Mucosa of descending colon (tissue), 3 donors: Measurements from ENCODE around the gene POLE4. TPM values are rescaled to one million over a fixed set of nuclear protein-coding genes. Genes with fewer than 3 reads are reported as not detected.
A peak's percentile ranks its signal among the peaks of the same experiment; 100 is the strongest.

ENCODE experiments used
- ATAC-seq: fragments of 200-7000 bp; cut with Tn5 transposase; one replicate; pipeline ENCODE4 v1.9.1; 2020; ENCODE audit warnings: mild to moderate bottlenecking, moderate library complexity
- DNase-seq, 3 donors: peaks; one replicate each; pipeline ENCODE4 v3.0.0-alpha.2; 2020
- H3K36me3 ChIP-seq: fragments of 200-600 bp; one replicate; pipeline ENCODE4 v1.8.0; 2021; ENCODE audit warnings: low read depth, mild to moderate bottlenecking
- H3K4me1 ChIP-seq: fragments of 200-600 bp; one replicate; pipeline ENCODE4 v1.8.0; 2021; ENCODE audit warnings: low read depth, mild to moderate bottlenecking
- H3K4me3 ChIP-seq: fragments of 200-600 bp; one replicate; pipeline ENCODE4 v1.8.0; 2021; ENCODE audit warnings: mild to moderate bottlenecking
- H3K9me3 ChIP-seq: fragments of 200-600 bp; one replicate; pipeline ENCODE4 v1.8.0; 2021; ENCODE audit warnings: mild to moderate bottlenecking
- intact Hi-C, 2 donors: fragments of 100-400 bp; cut with DNase I in 1 of 2; cut with micrococcal nuclease in 1 of 2; formaldehyde crosslinking; loops; one replicate each; pipeline versions ENCODE4 v1.11.0 to v1.11.1; 2022; cut with DNase I, micrococcal nuclease
- total RNA-seq, 3 donors: library from RNA; stranded (reverse); fragmentation: NEBNext Ultra II Directional in 2 of 3; extraction: Animal tissue kit (Norgen Biotek cat#: 25700) in 2 of 3; gene quantifications; one replicate each; pipeline versions ENCODE4 v1.2.1 to v1.2.4, GENCODE V29; 2021 to 2023
- TF ChIP-seq, protein P1 (sequence below): fragments of 200-600 bp; IDR thresholded peaks from one replicate; pipeline ENCODE4 v1.8.0; 2022; ENCODE audit warnings: antibody characterized with exemption, mild to moderate bottlenecking
- donor health status: DM: no; HTN: no; CAD: no; lungs with moderate emphysema.
- donor health status: DM: no; HTN: no; CAD: no.
- donor health status: DM: no; HTN: yes; CAD: no.

Gene POLE4
- total RNA-seq, 3 donors from 2014 or later: 48.5 to 72.9 (median 70.5) TPM

DNA sequence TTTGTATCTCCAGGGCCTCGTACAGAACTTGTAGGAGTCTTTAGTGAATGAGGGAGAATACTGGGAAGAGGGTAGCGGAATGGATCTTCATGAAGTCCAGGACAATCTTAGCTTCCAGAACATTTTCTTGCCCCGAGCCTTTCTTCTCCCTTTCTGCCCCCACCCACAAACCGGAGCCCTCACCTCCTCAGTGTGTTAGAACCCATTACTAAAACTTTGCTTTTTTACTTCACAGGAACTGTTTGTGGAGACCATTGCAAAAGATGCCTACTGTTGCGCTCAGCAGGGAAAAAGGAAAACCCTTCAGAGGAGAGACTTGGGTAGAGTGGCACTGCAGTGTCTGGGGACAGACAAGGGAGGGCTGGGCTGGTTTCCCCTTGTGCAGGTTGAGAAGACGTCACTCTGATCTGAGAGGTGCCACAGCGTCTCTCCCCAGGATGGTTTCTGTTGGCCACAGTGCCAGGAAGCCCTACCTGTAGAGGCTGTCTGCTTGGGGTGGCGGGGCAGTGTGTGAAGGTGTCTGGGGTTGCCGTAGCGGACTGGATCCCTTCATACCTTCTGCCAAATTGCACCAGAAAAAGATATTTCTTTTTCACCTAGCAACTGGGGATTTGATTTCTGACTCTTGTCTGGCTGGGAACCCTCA is 786 bp downstream of the POLE4 start:
- no peaks in the 10 kb centered on the region for H3K36me3 ChIP-seq
- intact Hi-C loops: no loop called here
- ATAC-seq (no peak), DNase-seq (peak in 1 of 3 donors; percentile 31)
- H3K4me3 ChIP-seq: no peak overlapping the region
- H3K4me1 ChIP-seq: peaks cover 10% of the 10 kb centered on the region
- H3K9me3 ChIP-seq: no peaks in the 10 kb centered on the region
- TF ChIP-seq, protein P1, sequence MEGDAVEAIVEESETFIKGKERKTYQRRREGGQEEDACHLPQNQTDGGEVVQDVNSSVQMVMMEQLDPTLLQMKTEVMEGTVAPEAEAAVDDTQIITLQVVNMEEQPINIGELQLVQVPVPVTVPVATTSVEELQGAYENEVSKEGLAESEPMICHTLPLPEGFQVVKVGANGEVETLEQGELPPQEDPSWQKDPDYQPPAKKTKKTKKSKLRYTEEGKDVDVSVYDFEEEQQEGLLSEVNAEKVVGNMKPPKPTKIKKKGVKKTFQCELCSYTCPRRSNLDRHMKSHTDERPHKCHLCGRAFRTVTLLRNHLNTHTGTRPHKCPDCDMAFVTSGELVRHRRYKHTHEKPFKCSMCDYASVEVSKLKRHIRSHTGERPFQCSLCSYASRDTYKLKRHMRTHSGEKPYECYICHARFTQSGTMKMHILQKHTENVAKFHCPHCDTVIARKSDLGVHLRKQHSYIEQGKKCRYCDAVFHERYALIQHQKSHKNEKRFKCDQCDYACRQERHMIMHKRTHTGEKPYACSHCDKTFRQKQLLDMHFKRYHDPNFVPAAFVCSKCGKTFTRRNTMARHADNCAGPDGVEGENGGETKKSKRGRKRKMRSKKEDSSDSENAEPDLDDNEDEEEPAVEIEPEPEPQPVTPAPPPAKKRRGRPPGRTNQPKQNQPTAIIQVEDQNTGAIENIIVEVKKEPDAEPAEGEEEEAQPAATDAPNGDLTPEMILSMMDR: no peak

DNA sequence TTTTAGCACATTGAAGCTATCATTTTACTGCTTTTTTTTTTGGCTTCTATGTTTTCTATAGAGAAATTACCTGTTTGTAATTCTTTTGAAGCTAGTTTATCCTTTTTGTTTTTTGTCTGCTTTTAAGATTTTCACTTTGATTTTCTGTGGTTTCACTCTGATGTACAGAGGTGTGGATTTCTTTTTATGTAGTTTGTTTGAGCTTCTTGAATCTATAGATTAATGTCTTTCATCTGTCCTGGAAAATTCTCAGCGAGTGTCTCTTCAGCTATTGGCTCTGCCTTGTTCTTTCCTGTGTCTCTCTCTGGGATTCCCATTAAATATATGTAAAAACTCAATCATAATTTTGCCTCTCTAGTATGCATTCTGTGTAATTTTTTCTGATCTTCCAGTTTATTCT is 8.4 kb downstream of the POLE4 start:
- ATAC-seq (no peak), DNase-seq (no peak)
- Histone ChIP-seq H3K4me3 (no peak overlapping the region), H3K4me1 (no peaks in the 10 kb centered on the region), H3K36me3 (no peaks in the 10 kb centered on the region), H3K9me3 (no peaks in the 10 kb centered on the region)
- TF ChIP-seq, protein P1: no peak
- intact Hi-C loops: no loop called here

DNA sequence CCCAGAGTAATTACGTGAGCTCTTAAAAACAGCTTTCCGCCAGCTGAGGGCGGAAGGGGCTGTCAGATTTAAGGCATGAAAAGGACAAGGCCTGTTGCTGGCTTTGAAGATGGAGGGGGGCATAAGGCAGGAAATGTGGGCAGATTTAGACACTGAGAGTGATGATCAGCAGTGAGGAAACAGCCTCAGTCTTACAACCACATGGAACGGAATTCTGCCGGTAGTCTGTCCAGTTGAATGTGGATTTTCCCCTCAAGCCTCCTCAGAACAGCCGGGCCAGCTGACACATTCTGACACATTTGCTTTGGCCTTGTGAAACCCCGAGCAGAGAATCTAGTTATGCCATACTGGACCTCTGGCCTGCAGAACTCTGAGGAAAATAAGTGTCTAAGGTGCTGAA is 16.6 kb downstream of the POLE4 start:
- no peak for DNase-seq

DNA sequence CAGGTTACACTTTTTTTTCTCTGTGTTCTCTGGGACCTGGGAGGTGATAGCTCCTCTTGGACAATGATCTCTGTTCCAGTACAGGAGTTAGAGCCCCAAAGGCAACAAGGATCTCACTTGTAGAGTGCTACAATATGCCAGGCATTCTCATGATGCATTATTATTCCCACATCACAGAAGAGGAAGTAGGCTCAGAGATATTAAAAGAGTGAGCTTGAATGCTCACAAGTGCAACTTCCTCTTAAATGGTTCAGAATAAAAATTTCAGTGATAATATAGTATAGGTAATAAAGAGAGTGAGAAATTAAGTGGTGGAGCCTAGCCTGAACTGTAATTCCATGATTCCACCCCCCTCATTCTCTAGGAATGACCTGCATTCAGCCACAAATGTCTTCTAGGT is 21.4 kb downstream of the POLE4 start:
- H3K4me1 ChIP-seq: no peaks in the 10 kb centered on the region
- H3K9me3 ChIP-seq: no peaks in the 10 kb centered on the region
- ATAC-seq: no peak
- TF ChIP-seq, protein P1: no peak
- no peak for DNase-seq
- intact Hi-C loops: no loop called here
- no peaks in the 10 kb centered on the region for H3K36me3 ChIP-seq
- H3K4me3 ChIP-seq: no peak overlapping the region

More for the DNA sequence above, 16.6 kb downstream of the POLE4 start:
- Histone ChIP-seq H3K4me3 (no peak overlapping the region), H3K36me3 (no peaks in the 10 kb centered on the region), H3K9me3 (no peaks in the 10 kb centered on the region), H3K4me1 (no peaks in the 10 kb centered on the region)
- intact Hi-C loops: no loop called here
- ATAC-seq: no peak
- TF ChIP-seq, protein P1: no peak

DNA sequence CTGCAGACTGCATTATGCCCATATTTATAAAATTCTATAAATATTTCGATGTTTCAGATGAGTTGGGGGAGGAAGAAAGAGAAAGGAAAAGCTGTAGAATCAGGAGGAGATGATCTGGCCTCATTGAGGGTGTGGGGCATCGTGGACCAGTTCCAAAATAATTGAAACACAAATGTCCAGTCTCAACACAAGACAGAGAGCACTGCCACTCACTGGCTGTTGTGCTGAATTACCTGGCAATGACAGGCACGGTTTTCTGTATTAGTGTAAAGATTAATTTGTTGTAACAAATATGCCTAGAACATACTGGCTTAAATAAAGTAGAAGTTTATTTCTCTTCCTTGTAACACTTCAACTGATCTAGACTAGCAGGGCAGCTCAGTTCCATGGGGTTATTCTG is 24.1 kb downstream of the POLE4 start:
- DNase-seq (no peak), ATAC-seq (no peak)
- no peak overlapping the region for H3K4me3 ChIP-seq
- no peaks in the 10 kb centered on the region for H3K36me3 ChIP-seq
- TF ChIP-seq, protein P1: no peak
- no peaks in the 10 kb centered on the region for H3K4me1 ChIP-seq
- no peaks in the 10 kb centered on the region for H3K9me3 ChIP-seq
- intact Hi-C loops: no loop called here
